NAMALWA (cell line): ENCODE results near the gene SPIB.
A peak's percentile ranks its signal among the peaks of the same experiment; 100 is the strongest.
"Not testable (repeated sequence)": the region's sequence is repeated elsewhere in the genome, so short reads cannot be mapped to it uniquely, and the experiment has no call there.

Experiments
- DNase-seq: peaks from one replicate; pipeline ENCODE4 v3.0.0-alpha.2; 2015; ENCODE audit warnings: low spot score

SPIB gene

GRCh38 chr19:50390952-50391351 lies 27.8 kb upstream of the SPIB start:
- not testable (repeated sequence) for DNase-seq

DNA sequence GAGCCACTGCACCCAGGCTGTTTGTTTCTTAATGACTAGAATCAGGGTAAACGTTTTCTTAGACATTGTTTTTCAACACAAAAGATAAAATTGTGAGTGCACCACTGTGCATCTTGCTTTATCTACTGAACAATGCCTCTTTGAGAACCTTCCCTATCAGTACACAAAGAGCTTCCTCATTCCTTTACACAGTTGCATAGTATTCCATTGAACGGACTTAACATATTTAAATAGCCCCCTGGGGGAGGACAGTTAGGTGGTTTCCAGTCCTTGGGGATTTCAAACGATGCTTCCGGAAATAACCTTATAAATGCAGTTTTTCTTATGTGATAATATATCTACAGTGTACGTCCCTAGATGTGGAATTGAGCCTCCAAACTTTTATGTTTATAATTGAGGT lies 26.0 kb upstream of the SPIB start:
- no peak for DNase-seq

DNA sequence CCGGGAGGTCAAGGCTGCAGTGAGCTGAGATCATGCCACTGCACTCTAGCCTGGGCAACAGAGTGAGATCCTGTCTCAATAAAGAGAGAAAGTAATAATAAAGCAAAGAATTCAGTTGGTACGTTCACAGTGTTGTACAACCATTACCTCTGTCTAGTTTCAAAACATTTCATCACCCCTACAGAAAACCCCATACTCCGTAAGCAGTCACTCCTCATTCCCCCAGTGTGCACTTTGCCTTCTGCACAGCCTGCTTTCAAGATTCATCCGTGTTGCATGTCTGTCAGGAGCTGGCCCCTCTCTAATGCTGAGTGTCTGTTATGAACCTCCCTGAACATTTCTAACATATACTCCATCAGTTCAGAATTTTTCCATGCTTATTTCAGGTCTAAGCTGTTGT lies 25.1 kb upstream of the SPIB start:
- DNase-seq, result no peak

DNA sequence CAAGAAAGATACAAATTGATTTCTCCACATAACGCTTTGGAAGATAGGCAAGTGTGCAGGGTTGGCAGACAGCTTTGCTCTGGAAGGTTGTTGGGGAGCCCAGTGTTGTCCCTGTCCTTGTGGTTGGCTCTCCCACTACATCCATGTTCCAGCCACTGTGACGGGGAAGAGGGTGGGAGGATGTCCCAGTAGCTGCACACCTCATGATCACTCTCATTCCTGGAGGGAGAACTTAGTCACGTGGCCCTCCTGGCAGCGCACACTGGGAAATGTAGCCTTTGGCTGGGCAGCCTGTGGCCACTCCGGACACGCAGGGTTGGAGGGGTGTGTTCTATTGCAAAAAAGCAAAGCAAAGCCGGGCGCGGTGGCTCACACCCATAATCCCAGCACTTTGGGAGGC lies 24.7 kb upstream of the SPIB start:
- no peak for DNase-seq

- DNase-seq, result no peak
Observed at GRCh38 chr19:50398675-50399367, 19.9 kb upstream of the SPIB start.

- no peak for DNase-seq
Observed at GRCh38 chr19:50399368-50399745, 19.4 kb upstream of the SPIB start.

DNA sequence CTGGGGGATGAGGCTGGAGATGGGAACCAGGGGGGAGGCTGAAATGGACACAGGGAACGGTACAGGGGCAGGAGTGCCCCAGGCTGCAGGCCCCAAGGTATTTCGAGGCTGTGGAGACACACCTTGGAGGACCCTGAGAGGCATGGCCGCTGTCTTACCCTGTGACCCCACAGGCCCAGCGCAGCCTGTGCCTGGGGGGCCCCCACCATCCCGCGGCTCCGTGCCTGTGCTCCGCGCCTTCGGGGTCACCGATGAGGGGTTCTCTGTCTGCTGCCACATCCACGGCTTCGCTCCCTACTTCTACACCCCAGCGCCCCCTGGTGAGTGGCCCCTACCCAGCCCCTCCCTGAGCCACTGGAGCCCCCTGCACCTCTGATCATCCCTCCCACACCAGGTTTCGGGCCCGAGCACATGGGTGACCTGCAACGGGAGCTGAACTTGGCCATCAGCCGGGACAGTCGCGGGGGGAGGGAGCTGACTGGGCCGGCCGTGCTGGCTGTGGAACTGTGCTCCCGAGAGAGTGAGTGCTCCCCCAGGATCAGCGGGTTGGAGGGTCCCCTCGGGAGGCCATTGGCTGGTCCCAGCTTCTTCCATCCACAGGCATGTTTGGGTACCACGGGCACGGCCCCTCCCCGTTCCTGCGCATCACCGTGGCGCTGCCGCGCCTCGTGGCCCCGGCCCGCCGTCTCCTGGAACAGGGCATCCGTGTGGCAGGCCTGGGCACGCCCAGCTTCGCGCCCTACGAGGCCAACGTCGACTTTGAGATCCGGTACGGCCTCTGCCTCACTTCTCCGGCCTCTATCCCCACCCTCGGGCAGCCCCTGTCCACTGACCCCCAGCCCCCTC lies 16.9 kb upstream of the SPIB start:
- DNase-seq, result no peak

- DNase-seq, result no peak
Observed at GRCh38 chr19:50402544-50403301, 16.0 kb upstream of the SPIB start.

- DNase-seq, result no peak
Observed at GRCh38 chr19:50406156-50406820, 12.4 kb upstream of the SPIB start.

GRCh38 chr19:50406829-50407228 lies 11.9 kb upstream of the SPIB start:
- DNase-seq, result no peak

DNA sequence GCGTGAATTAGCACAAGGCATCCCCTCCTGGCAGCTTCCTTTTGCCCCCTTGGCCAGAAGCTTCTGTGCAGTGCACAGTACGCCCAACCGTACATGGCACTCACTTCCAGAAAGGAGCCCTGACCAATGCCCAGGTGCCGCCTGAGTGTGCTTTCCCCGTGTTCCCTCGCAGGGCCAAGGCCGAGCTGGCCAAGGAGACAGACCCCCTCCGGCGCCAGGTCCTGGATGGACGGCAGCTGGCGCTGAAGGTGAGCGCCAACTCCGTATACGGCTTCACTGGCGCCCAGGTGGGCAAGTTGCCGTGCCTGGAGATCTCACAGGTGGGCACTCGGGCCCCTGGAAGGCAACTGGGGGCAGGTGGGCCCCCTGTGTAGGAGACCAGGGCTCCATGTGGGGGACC lies 9.4 kb upstream of the SPIB start:
- DNase-seq, result no peak

- no peak for DNase-seq
Observed at GRCh38 chr19:50410109-50410508, 8.6 kb upstream of the SPIB start.

DNA sequence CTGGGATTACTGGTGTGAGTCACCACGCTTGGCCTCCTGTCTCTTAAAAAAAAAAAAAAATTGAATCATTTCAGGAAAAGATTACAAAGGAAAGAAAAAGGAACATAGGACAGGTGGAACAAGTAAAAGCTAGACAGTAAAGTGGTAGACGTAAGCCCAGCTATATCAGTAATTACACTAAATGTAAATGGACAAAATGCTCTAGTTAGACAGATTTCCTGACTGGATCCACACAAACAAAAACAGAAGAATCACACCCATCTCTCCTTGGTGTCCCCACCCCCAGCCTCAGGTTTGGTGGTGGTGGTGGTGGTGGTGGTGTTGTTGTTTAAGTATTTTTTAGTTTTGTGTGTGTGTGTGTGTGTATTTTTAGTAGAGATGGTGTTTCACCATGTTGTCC lies 6.3 kb upstream of the SPIB start:
- DNase-seq, result no peak

GRCh38 chr19:50413096-50413495 lies 5.6 kb upstream of the SPIB start:
- no peak for DNase-seq

- no peak for DNase-seq
Observed at GRCh38 chr19:50413531-50413930, 5.2 kb upstream of the SPIB start.

DNA sequence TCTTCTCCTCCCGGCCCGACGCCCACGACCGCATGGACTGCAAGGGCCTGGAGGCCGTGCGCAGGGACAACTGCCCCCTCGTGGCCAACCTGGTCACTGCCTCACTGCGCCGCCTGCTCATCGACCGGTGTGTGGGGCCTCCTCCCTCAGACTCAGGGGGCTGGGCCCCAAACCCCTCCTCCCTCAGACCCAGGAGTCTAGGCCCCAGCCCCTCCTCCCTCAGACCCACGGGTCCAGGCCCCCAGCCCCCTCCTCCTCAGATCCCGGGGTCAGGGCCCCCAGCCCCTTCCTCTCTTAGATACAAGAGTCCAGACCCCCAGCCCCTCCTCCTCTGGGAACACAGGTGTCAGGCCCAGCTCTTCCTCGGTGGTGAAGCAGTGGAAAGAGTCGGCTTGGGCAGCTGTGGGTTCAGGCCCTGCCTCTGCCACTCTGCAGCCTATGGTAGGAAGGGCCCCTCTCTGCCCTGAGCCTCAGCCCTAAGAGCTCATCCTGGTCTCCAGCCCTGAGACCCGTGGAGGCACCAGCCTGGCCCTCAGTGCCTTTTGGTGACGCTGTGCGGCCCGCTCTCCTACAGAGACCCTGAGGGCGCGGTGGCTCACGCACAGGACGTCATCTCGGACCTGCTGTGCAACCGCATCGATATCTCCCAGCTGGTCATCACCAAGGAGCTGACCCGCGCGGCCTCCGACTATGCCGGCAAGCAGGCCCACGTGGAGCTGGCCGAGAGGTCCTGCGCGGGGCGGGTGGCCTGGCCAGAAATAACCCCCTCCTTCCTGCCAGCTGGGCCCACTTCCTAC lies 3.7 kb upstream of the SPIB start:
- DNase-seq, result peak; percentile 93

DNA sequence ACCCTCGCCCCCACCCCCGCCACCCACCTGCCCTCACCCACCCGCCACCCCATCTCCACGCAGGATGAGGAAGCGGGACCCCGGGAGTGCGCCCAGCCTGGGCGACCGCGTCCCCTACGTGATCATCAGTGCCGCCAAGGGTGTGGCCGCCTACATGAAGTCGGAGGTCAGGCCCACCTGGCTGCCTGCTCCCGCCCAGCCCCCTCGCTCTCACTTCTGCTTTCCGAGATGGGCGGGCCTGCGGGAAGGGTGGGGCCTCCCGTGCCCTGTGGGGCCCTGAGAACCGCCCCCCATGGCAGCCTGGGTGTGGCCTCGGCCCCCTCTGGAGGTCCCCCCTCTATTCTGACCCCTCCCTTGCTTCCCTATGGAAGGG lies 3.1 kb upstream of the SPIB start:
- peak; percentile 96 for DNase-seq

DNA sequence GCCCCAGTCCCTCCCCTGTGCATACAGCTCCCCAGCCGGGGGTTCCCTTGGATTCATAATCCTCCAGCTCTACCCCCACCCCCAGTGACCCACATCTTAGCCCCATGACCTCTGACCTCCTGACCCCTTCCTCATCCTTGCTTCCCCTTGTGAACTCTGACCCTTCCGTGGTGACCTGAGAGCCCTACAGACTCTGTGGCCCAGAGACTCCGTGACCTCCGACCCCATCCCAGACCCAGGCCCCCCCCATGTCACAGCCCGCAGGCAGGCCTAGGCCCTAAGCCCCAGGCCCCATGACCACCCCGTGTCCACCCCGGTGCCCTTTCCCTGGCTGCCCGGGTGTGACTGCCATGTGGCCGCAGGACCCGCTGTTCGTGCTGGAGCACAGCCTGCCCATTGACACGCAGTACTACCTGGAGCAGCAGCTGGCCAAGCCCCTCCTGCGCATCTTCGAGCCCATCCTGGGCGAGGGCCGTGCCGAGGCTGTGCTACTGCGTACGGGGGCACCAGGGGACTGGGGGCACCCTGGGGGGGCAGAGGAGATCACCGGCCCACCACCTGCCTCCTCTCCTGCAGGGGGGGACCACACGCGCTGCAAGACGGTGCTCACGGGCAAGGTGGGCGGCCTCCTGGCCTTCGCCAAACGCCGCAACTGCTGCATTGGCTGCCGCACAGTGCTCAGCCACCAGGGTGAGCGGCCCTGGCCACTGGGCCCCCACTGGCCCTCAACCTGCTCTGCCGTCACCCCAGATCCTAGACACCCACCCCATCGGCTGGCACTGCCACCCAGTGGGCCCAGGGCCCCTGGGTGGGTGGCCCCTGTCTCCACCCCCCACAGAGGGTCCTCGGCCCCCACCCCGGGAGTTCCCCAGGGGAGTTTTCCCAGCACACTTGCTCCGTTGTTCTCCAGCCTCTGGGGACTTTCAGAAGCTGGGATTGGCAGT lies 2.4 kb upstream of the SPIB start:
- peak; percentile 35 for DNase-seq

- peak; percentile 79 for DNase-seq
Observed at GRCh38 chr19:50417111-50418081, 1.3 kb upstream of the SPIB start.
